K562 (cell line): Measurements from ENCODE around the gene MIP. TPM values are rescaled to one million over a fixed set of nuclear protein-coding genes. Genes with fewer than 3 reads are reported as not detected.

Experiments
- CCAR2 ChIP-seq: fragments of 200-400 bp; formaldehyde crosslinking; IDR thresholded peaks from 2 replicates; pipeline ENCODE4 v1.6.1; 2017; ENCODE audit warnings: mild to moderate bottlenecking, low read depth, low read length
- DDX20 ChIP-seq: fragments of 450-650 bp; IDR thresholded peaks from 2 replicates; pipeline ENCODE4 v1.6.1; 2016; ENCODE audit warnings: missing genetic modification characterization, low read depth, mild to moderate bottlenecking, missing compliant biosample characterization, moderate library complexity
- DIDO1 ChIP-seq: fragments of 450-650 bp; IDR thresholded peaks from 2 replicates; pipeline ENCODE4 v1.6.1; 2016; ENCODE audit warnings: low read depth, missing biosample characterization, missing genetic modification characterization
- ELF2 ChIP-seq: fragments of 250-450 bp; sonication (Bioruptor Pico); IDR thresholded peaks from 2 replicates; pipeline ENCODE4 v1.5.0; 2021; ENCODE audit warnings: mild to moderate bottlenecking
- FOXJ2 ChIP-seq: fragments of 200-800 bp; sonication (Bioruptor generic); IDR thresholded peaks from 2 replicates; pipeline ENCODE4 v1.6.1; 2016; ENCODE audit warnings: missing genetic modification characterization, missing compliant biosample characterization
- GABPB1 ChIP-seq: sonication (generic); formaldehyde crosslinking; IDR thresholded peaks from 2 replicates; pipeline ENCODE4 v1.8.0; 2022; ENCODE audit warnings: mild to moderate bottlenecking, missing genetic modification reagents
- HNRNPK ChIP-seq: fragments of 200-400 bp; formaldehyde crosslinking; IDR thresholded peaks from one replicate; pipeline ENCODE4 v1.6.1; 2018; ENCODE audit warnings: mild to moderate bottlenecking, low read depth, low read length; ENCODE audit not compliant: poor library complexity, severe bottlenecking
- KDM4B ChIP-seq, 2 experiments: fragments of 450-650 bp in 1 of 2; sonication (generic) in 1 of 2; IDR thresholded peaks; 2 replicates each; pipeline ENCODE4 v1.6.1; 2016 to 2017; ENCODE audit warnings: borderline replicate concordance in 2 of 2, antibody characterized with exemption in 1 of 2, low read depth in 1 of 2, mild to moderate bottlenecking in 1 of 2
- NCOA2 ChIP-seq, 2 experiments: fragments of 450-650 bp; IDR thresholded peaks; 2 replicates each; pipeline ENCODE4 v1.6.1; 2018; ENCODE audit warnings: mild to moderate bottlenecking in 2 of 2, moderate library complexity in 1 of 2; ENCODE audit not compliant: partially characterized antibody in 2 of 2
- NCOA6 ChIP-seq: fragments of 450-650 bp; IDR thresholded peaks from 2 replicates; pipeline ENCODE4 v1.6.1; 2017; ENCODE audit warnings: mild to moderate bottlenecking
- POLR2A ChIP-seq: fragments of 450-650 bp; conservative IDR thresholded peaks from 2 replicates; pipeline ENCODE4 v1.6.1; 2016
- RBBP5 ChIP-seq: fragments of 200-600 bp; sonication (generic); IDR thresholded peaks from 2 replicates; pipeline ENCODE4 v1.6.1; 2012; ENCODE audit warnings: borderline replicate concordance, mild to moderate bottlenecking, low read length, control low read depth, inconsistent platforms; ENCODE audit not compliant: insufficient read depth, poor library complexity, severe bottlenecking
- RBM25 ChIP-seq: fragments of 200-400 bp; formaldehyde crosslinking; IDR thresholded peaks from 2 replicates; pipeline ENCODE4 v1.6.1; 2018; ENCODE audit warnings: low read length, low read depth, moderate library complexity; ENCODE audit not compliant: severe bottlenecking
- SETDB1 ChIP-seq: IDR thresholded peaks from one replicate; pipeline ENCODE4 v1.6.1; 2012; ENCODE audit warnings: low read length, control low read depth, inconsistent platforms
- SMARCC2 ChIP-seq: fragments of 450-650 bp; IDR thresholded peaks from 2 replicates; pipeline ENCODE4 v1.6.1; 2017; ENCODE audit warnings: antibody characterized with exemption, moderate library complexity, mild to moderate bottlenecking, low read depth
- TAL1 ChIP-seq: fragments of 450-650 bp; IDR thresholded peaks from 2 replicates; pipeline ENCODE4 v1.6.1; 2016; ENCODE audit warnings: mild to moderate bottlenecking
- ZNF239 ChIP-seq: fragments of 250-450 bp; sonication (Bioruptor Pico); IDR thresholded peaks from 2 replicates; pipeline ENCODE4 v1.4.0; 2020; ENCODE audit warnings: mild to moderate bottlenecking
- ZNF696 ChIP-seq: fragments of 250-450 bp; sonication (Bioruptor Pico); conservative IDR thresholded peaks from 2 replicates; pipeline ENCODE4 v1.4.0; 2020; ENCODE audit warnings: mild to moderate bottlenecking, moderate library complexity
- polyA plus RNA-seq, 8 experiments: library from polyadenylated mRNA; depleted of rRNA in 4 of 8; stranded (reverse) in 5 of 8; unstranded in 3 of 8; fragments of >200 nt; fragmentation: Nextera tagmentation in 2 of 8; fragmentation: Illumina TruSeq in 1 of 8; extraction: Ambion mirVana in 2 of 8; extraction: Trizol in 1 of 8; gene quantifications; 2 replicates each; pipeline versions ENCODE4 v1.2.1 to v1.2.3, GENCODE V29; 2011 to 2014; ENCODE audit warnings: inconsistent platforms in 1 of 8, missing spikeins in 1 of 8
- total RNA-seq, 7 experiments: library from RNA; depleted of rRNA in 6 of 7; stranded (reverse); fragments of >200 nt in 6 of 7; fragmentation: Illumina TruSeq in 2 of 7; extraction: Trizol in 2 of 7; gene quantifications; 2 replicates each; pipeline versions ENCODE4 v1.2.1 to v1.2.3, GENCODE V29; 2011 to 2021; ENCODE audit warnings: low replicate concordance in 1 of 7
- TF ChIP-seq, protein P1 (sequence below): fragments of 450-650 bp; formaldehyde crosslinking; IDR thresholded peaks from 2 replicates; pipeline ENCODE4 v1.4.0; 2022; ENCODE audit warnings: mild to moderate bottlenecking, moderate library complexity
- TF ChIP-seq, protein P2 (sequence below): fragments of 250-450 bp; sonication (Bioruptor Pico); IDR thresholded peaks from 2 replicates; pipeline ENCODE4 v1.4.0; 2020
- TF ChIP-seq, protein P3 (sequence below): fragments of 450-650 bp; IDR thresholded peaks from 2 replicates; pipeline ENCODE4 v1.6.1; 2016
- TF ChIP-seq, protein P4 (sequence below): fragments of 450-650 bp; IDR thresholded peaks from 2 replicates; pipeline ENCODE4 v1.6.1; 2016; ENCODE audit warnings: low read depth, mild to moderate bottlenecking, moderate library complexity
- TF ChIP-seq, protein P5 (sequence below): fragments of 450-650 bp; IDR thresholded peaks from 2 replicates; pipeline ENCODE4 v1.6.1; 2016; ENCODE audit warnings: mild to moderate bottlenecking

Gene MIP
- total and polyA plus RNA-seq, 9 of the 15 experiments (the other 6 are each of a cell fraction or from before 2014, with no cell fraction given), result 0.09 to 0.36 (median 0.19) TPM; not detected in 5

DNA sequence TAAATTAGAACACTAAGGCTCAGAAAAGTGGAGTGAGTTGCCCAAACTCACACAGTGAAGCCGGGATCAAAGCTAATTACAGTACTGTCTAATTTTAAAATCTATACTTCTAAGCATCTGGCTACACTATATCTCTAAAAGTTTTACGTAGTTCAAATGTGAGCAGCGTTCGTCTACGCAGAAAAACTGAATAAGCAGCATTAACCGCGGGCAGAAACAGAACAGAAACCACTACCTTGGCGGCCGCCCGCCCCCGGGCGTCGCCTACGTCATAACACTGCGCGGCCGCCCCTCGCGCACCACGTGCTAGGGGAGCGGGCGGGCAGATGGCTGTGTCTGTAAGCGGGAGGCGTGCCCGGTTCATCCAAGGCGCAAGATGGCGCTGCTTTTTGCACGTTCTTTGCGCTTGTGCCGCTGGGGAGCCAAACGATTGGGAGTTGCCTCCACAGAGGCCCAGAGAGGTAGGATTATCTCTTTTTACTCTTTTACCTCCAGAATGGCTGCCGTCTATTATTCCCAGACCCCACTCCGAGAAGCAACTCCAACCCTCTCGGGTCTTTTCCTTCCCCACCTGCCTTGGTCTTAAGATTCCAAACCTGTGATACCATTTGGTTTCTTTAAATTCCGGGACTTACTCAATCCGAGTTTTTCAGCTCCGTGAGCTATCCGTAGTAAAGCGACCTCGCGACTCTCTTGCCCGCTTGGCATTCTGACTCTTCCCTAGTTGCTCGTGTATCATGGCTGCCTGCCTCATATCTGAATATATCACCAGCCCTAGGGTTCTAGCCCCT is 14.0 kb upstream of the MIP start, which contains the start of gene SPRYD4 (continued):
- TF ChIP-seq NCOA2 (IDR thresholded peaks at IDR 0.05; ENCODE audit: partially characterized antibody in 2 of 2) (no peak), DIDO1 (tag) (peak; percentile 88), TAL1 (no peak), FOXJ2 (tag) (no peak), POLR2A (peak; percentile 92), ZNF696 (CRISPR knock-in tag) (no peak), NCOA6 (no peak), GABPB1 (peak; percentile 67), SETDB1 (no peak), SMARCC2 (no peak), ZNF239 (no peak), KDM4B (IDR thresholded peaks at IDR 0.05; ENCODE audit: borderline replicate concordance in 2 of 2, low read depth in 1 of 2) (peak in 1 of 2 experiments; percentile 49; a peak in 1 of 4 replicates), RBBP5 (peak; percentile 55), CCAR2 (no peak), ELF2 (CRISPR knock-in tag) (no peak), DDX20 (tag) (no peak), HNRNPK (no peak), RBM25 (peak; percentile 54)
- TF ChIP-seq, protein P1, sequence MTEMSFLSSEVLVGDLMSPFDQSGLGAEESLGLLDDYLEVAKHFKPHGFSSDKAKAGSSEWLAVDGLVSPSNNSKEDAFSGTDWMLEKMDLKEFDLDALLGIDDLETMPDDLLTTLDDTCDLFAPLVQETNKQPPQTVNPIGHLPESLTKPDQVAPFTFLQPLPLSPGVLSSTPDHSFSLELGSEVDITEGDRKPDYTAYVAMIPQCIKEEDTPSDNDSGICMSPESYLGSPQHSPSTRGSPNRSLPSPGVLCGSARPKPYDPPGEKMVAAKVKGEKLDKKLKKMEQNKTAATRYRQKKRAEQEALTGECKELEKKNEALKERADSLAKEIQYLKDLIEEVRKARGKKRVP (CRISPR knock-in tag), result no peak
- TF ChIP-seq, protein P2, sequence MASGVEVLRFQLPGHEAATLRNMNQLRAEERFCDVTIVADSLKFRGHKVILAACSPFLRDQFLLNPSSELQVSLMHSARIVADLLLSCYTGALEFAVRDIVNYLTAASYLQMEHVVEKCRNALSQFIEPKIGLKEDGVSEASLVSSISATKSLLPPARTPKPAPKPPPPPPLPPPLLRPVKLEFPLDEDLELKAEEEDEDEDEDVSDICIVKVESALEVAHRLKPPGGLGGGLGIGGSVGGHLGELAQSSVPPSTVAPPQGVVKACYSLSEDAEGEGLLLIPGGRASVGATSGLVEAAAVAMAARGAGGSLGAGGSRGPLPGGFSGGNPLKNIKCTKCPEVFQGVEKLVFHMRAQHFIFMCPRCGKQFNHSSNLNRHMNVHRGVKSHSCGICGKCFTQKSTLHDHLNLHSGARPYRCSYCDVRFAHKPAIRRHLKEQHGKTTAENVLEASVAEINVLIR (CRISPR knock-in tag), result peak; percentile 97
- TF ChIP-seq, protein P3, sequence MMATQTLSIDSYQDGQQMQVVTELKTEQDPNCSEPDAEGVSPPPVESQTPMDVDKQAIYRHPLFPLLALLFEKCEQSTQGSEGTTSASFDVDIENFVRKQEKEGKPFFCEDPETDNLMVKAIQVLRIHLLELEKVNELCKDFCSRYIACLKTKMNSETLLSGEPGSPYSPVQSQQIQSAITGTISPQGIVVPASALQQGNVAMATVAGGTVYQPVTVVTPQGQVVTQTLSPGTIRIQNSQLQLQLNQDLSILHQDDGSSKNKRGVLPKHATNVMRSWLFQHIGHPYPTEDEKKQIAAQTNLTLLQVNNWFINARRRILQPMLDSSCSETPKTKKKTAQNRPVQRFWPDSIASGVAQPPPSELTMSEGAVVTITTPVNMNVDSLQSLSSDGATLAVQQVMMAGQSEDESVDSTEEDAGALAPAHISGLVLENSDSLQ, result no peak
- TF ChIP-seq, protein P4, sequence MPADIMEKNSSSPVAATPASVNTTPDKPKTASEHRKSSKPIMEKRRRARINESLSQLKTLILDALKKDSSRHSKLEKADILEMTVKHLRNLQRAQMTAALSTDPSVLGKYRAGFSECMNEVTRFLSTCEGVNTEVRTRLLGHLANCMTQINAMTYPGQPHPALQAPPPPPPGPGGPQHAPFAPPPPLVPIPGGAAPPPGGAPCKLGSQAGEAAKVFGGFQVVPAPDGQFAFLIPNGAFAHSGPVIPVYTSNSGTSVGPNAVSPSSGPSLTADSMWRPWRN, result no peak
- TF ChIP-seq, protein P5, sequence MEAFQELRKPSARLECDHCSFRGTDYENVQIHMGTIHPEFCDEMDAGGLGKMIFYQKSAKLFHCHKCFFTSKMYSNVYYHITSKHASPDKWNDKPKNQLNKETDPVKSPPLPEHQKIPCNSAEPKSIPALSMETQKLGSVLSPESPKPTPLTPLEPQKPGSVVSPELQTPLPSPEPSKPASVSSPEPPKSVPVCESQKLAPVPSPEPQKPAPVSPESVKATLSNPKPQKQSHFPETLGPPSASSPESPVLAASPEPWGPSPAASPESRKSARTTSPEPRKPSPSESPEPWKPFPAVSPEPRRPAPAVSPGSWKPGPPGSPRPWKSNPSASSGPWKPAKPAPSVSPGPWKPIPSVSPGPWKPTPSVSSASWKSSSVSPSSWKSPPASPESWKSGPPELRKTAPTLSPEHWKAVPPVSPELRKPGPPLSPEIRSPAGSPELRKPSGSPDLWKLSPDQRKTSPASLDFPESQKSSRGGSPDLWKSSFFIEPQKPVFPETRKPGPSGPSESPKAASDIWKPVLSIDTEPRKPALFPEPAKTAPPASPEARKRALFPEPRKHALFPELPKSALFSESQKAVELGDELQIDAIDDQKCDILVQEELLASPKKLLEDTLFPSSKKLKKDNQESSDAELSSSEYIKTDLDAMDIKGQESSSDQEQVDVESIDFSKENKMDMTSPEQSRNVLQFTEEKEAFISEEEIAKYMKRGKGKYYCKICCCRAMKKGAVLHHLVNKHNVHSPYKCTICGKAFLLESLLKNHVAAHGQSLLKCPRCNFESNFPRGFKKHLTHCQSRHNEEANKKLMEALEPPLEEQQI, result 0 out of 2 replicates have a peak, but pooled peaks have one; percentile 24
